ENCODE data around the gene ADAMTS2.

ADAMTS2 gene

GRCh38 chr5:179171251-179171815 lies 173.9 kb downstream of the ADAMTS2 start:
- no peak for DNase-seq

- no peak for DNase-seq
These were observed 174.7 kb downstream of the ADAMTS2 start for GRCh38 chr5:179170606-179171005.

- no peak for DNase-seq
These were observed 175.4 kb downstream of the ADAMTS2 start for GRCh38 chr5:179169836-179170235.

- no peak for DNase-seq
These were observed 176.6 kb downstream of the ADAMTS2 start for GRCh38 chr5:179168664-179169063.

GRCh38 chr5:179167871-179168451 lies 177.3 kb downstream of the ADAMTS2 start:
- no peak for DNase-seq

- peak; percentile 70 for DNase-seq
These were observed 178.1 kb downstream of the ADAMTS2 start for GRCh38 chr5:179166886-179167841.

GRCh38 chr5:179166171-179166885 lies 178.9 kb downstream of the ADAMTS2 start:
- no peak for DNase-seq

GRCh38 chr5:179165421-179166170 lies 179.7 kb downstream of the ADAMTS2 start:
- no peak for DNase-seq

GRCh38 chr5:179164331-179165311 lies 180.6 kb downstream of the ADAMTS2 start:
- no peak for DNase-seq

GRCh38 chr5:179163236-179164155 lies 181.8 kb downstream of the ADAMTS2 start:
- no peak for DNase-seq

- DNase-seq, result no peak
These were observed 182.7 kb downstream of the ADAMTS2 start for GRCh38 chr5:179162351-179163235.

- DNase-seq, result no peak
These were observed 183.4 kb downstream of the ADAMTS2 start for GRCh38 chr5:179161901-179162300.

GRCh38 chr5:179160584-179160983 lies 184.7 kb downstream of the ADAMTS2 start:
- no peak for DNase-seq

GRCh38 chr5:179158556-179158955 lies 186.7 kb downstream of the ADAMTS2 start:
- DNase-seq, result no peak

- DNase-seq, result peak; percentile 17
These were observed 190.0 kb downstream of the ADAMTS2 start for GRCh38 chr5:179154991-179155955.

- no peak for DNase-seq
These were observed 190.8 kb downstream of the ADAMTS2 start for GRCh38 chr5:179154346-179154990.

- DNase-seq, result no peak
These were observed 191.3 kb downstream of the ADAMTS2 start for GRCh38 chr5:179153921-179154345.
